Measurements from ENCODE around the gene COL18A1.
"Not testable (repeated sequence)": the region's sequence is repeated elsewhere in the genome, so short reads cannot be mapped to it uniquely, and the experiment has no call there.

GRCh38 chr21:45442686-45443594 lies 38.0 kb downstream of the COL18A1 start:
- TF ChIP-seq, protein P1, sequence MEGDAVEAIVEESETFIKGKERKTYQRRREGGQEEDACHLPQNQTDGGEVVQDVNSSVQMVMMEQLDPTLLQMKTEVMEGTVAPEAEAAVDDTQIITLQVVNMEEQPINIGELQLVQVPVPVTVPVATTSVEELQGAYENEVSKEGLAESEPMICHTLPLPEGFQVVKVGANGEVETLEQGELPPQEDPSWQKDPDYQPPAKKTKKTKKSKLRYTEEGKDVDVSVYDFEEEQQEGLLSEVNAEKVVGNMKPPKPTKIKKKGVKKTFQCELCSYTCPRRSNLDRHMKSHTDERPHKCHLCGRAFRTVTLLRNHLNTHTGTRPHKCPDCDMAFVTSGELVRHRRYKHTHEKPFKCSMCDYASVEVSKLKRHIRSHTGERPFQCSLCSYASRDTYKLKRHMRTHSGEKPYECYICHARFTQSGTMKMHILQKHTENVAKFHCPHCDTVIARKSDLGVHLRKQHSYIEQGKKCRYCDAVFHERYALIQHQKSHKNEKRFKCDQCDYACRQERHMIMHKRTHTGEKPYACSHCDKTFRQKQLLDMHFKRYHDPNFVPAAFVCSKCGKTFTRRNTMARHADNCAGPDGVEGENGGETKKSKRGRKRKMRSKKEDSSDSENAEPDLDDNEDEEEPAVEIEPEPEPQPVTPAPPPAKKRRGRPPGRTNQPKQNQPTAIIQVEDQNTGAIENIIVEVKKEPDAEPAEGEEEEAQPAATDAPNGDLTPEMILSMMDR (IDR thresholded peaks at IDR 0.05), result not testable (repeated sequence)
- TF ChIP-seq POLR2A (IDR thresholded peaks at IDR 0.05), result not testable (repeated sequence)
